HS-27A (cell line): Measurements from ENCODE around the gene RPP14.

ENCODE experiments used
- DNase-seq: peaks from one replicate; pipeline ENCODE4 v3.0.0-alpha.2; 2012; ENCODE audit warnings: low read depth, missing footprints

Gene RPP14

DNA sequence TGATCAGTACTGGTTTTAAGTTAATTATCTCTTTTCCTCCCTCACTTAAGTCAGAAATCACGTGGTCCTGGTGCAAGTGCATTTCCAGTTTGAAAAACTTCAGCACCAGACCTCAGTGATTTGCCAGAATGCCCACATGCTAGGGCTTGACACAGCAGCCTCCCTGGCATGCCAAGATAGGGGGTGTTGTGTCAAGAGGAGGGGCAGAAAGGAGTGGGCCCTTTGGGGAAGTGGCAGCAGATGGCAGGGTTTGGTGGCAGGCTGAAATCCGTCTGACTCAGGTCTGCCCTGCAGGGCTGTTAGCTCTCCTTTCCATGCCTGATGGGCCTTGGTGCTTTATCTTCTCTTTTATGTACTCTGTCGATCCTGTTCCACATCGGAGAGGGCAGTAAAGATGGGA is 50.0 kb downstream of the RPP14 start:
- no peak for DNase-seq

DNA sequence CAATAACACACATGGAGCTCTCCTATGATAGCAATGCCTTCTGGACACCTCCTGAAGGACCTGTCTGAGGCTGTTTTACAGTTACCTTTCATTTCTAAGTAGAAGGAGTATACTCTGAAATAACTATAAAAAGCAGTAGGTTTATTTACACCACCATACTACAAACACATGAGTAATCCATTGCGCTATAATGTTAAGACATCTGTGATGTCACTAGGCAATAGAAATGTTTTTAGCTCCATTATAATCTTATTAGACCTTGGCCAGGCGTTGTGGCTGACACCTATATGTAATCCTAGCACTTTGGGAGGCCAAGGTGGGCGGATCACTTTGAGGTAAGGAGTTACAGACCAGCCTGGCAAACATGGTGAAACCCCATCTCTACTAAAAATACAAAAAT is 51.4 kb downstream of the RPP14 start:
- no peak for DNase-seq

DNA sequence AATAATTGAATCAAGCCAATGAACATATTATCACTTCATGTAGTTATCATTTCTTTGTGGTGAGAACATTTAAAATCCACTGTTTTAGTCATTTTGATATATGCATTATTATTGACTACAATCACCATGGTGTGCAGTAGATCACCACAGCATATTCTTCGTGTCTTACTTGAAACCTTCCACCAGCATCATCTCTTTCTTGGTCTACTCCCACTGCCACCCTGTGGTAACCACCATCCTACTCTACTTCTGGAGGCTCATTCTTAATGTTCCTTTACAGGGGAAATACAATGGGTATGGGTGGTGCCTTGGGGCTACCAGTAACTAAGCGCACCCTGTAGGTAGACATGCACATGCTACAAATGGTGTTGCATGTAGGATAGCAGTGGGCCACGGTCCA is 52.0 kb downstream of the RPP14 start:
- no peak for DNase-seq

DNA sequence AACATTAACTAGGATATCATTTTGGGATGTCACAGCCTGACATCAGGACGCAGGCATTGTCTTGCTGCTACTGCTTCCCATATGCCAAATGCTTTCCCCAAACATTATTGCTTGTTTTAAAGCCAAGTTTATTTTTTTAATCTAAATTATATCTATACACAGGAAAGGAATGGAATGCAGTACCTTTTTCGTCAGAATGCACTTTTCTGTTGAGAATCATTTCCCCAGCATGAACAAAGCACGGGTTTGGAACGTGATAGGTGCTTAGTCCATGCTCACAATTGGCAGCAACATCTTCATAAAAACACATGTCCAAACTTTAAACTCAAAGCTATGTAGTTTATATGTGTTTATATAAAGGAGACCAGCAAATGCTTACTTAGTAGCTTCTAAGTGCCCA is 52.8 kb downstream of the RPP14 start:
- DNase-seq = no peak

DNA sequence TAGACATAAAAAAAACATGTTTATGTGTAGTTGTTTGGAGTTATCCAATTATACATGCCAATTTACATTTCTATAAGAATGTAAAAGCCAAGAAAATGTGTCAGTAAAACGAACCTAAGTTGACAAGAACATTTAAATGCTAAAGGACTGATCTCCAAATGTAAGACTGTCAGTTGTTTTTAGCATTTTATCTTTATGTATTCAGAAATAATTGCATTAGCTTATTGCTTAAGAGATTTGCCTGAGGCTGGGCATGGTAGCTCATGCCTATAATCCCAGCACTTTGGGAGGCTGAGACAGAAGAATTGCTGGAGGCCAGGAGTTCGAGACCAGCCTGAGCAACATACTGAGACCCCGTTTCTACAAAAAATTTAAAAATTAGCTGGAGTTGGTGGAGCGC is 53.6 kb downstream of the RPP14 start:
- no peak for DNase-seq

DNA sequence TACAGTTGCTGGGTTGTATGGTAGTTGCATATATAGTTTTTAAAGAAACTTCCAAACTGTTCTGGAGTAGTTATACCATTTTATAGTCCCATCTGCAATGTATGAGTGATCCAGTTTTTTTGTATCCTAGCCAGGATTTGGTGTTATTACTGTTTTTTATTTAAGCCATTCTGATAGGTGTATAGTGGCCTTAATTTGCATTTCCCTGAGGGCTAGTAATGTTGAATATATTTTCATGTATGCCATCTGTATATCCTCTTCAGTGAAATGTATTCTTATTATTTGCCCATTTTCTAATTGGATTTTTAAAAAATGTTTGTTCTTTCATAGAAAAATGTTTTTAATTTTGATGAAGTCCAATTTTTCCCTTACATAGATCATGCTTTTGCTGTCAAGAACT is 55.8 kb downstream of the RPP14 start:
- DNase-seq = no peak

DNA sequence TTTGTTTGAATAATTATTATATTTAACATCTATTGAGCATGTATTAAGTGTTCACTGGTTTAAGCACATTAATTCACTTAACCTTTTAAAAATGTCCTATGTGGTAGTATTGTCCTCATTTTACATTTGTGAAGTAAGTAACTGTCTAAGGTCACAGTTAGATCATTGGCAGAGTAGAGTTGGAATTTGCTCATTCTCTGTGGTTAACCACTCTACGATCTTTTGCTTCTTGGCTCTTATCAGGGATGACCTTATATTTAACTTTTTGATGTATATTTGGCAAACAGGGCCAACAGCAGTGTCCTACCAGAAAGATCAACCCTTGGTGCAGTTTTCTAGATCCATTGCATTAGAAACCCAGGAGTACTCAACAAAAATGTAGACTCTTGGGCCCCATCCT is 60.7 kb downstream of the RPP14 start:
- DNase-seq = no peak

DNA sequence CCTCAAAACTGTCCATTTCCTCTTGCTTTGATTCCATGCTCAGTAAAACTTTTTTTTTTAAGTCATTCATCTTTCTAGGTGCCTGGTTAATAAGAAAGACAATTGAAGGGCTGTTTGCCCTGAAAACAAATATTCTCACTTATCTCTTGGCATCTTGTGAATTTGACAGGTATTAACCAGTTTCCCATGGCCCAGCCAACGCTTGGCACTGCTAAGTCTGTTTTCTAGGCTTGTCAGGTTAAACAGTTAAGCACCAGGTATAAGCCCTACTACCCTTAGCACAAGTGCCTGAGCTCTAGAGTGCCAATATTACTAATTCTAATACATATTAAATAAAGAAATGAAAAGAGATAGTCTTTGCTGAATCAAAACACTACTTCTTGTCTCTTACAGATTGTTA is 63.0 kb downstream of the RPP14 start:
- DNase-seq = no peak
